RWPE2 (cell line): ENCODE results near the gene SGMS1.

Experiments used
- ATAC-seq: fragments of 200-7000 bp; cut with Tn5 transposase; 3 replicates; pipeline ENCODE4 v1.9.1; 2021; ENCODE audit warnings: low read depth
- DNase-seq: peaks from one replicate; pipeline ENCODE4 v3.0.0-alpha.2; 2020; ENCODE audit warnings: low spot score
- H3K27ac ChIP-seq: fragments of 450-650 bp; 2 replicates; pipeline ENCODE4 v1.5.1; 2017; ENCODE audit warnings: mild to moderate bottlenecking; ENCODE audit not compliant: poor library complexity, severe bottlenecking
- H3K27me3 ChIP-seq: fragments of 250-450 bp; sonication (Bioruptor Pico); 2 replicates; pipeline ENCODE4 v1.5.1; 2021; ENCODE audit warnings: mild to moderate bottlenecking, moderate library complexity; ENCODE audit not compliant: insufficient read depth, poor library complexity, severe bottlenecking
- H3K36me3 ChIP-seq: fragments of 250-450 bp; sonication (Bioruptor Pico); 2 replicates; pipeline ENCODE4 v1.5.1; 2020; ENCODE audit warnings: low read depth, mild to moderate bottlenecking, moderate library complexity
- H3K4me1 ChIP-seq: fragments of 250-450 bp; sonication (Bioruptor Pico); 2 replicates; pipeline ENCODE4 v1.5.1; 2021; ENCODE audit warnings: mild to moderate bottlenecking, moderate library complexity; ENCODE audit not compliant: insufficient read depth, poor library complexity, severe bottlenecking
- H3K4me3 ChIP-seq: fragments of 250-450 bp; sonication (Bioruptor Pico); 2 replicates; pipeline ENCODE4 v1.5.1; 2021; ENCODE audit warnings: mild to moderate bottlenecking, moderate library complexity; ENCODE audit not compliant: severe bottlenecking
- H3K9me3 ChIP-seq: fragments of 250-450 bp; sonication (Bioruptor Pico); 2 replicates; pipeline ENCODE4 v1.5.1; 2021; ENCODE audit warnings: mild to moderate bottlenecking, moderate library complexity; ENCODE audit not compliant: severe bottlenecking
- TF ChIP-seq, protein P1 (sequence below): fragments of 450-650 bp; IDR thresholded peaks from one replicate; pipeline ENCODE4 v1.5.1; 2017; ENCODE audit warnings: mild to moderate bottlenecking, moderate library complexity; ENCODE audit not compliant: poor library complexity, severe bottlenecking

The SGMS1 gene

DNA sequence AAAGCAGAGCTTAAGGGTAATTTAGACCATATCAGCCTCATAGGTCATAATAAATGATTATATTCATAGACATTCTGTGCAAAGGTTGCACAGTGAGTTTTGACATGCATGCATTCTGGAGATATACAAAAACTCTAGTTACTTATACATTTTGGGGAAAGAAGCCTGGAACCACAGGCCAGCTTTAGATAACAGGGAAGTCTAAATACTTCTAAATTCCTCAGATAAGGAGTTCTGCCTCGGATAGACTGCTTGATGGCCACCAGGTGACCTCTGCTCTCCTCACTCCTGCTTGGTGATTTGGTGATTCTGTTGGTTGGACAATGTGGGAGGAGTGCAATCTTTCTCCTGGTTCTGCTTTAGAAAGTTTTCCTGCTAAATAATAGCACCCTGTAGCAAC is 77.9 kb downstream of the SGMS1 start:
- H3K36me3 ChIP-seq, result no peaks in the 10 kb centered on the region
- no peaks in the 10 kb centered on the region for H3K27me3 ChIP-seq
- H3K4me3 ChIP-seq, result no peak overlapping the region
- H3K4me1 ChIP-seq, result no peaks in the 10 kb centered on the region
- ATAC-seq (no peak), DNase-seq (no peak)
- no peak overlapping the region for H3K27ac ChIP-seq
- TF ChIP-seq, protein P1, sequence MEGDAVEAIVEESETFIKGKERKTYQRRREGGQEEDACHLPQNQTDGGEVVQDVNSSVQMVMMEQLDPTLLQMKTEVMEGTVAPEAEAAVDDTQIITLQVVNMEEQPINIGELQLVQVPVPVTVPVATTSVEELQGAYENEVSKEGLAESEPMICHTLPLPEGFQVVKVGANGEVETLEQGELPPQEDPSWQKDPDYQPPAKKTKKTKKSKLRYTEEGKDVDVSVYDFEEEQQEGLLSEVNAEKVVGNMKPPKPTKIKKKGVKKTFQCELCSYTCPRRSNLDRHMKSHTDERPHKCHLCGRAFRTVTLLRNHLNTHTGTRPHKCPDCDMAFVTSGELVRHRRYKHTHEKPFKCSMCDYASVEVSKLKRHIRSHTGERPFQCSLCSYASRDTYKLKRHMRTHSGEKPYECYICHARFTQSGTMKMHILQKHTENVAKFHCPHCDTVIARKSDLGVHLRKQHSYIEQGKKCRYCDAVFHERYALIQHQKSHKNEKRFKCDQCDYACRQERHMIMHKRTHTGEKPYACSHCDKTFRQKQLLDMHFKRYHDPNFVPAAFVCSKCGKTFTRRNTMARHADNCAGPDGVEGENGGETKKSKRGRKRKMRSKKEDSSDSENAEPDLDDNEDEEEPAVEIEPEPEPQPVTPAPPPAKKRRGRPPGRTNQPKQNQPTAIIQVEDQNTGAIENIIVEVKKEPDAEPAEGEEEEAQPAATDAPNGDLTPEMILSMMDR, result no peak
- H3K9me3 ChIP-seq, result no peaks in the 10 kb centered on the region

DNA sequence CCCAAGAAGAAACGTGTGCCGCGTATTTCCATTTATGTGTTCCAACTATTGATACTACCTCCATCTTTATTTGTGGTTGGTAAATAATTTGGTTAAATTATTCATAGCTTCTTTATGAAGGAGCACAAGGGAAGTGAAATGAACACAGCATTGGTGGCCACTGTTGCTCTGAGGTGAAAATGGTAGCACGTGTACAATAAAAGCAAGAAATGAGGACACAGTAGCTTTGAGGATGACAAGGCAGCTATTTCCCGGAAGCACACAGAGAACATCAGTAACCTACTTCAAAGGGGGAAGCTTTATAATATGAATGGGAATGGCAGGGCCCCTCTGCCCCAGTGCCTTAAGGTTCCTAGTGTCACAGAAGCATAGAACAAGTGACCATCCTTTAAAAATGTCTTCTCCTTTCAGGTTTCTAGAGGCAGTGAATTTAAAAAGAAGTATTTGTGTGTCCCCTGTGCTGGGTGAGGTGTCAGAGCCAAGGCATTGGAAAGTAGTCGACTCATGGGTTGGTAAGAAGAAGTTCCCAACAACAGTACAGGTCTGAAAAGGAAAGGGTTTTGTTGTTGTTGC is 78.8 kb downstream of the SGMS1 start:
- H3K27me3 ChIP-seq, result no peaks in the 10 kb centered on the region
- no peaks in the 10 kb centered on the region for H3K36me3 ChIP-seq
- H3K4me3 ChIP-seq, result no peak overlapping the region
- H3K4me1 ChIP-seq, result no peaks in the 10 kb centered on the region
- TF ChIP-seq, protein P1, result no peak
- DNase-seq (no peak), ATAC-seq (no peak)
- H3K27ac ChIP-seq, result no peak overlapping the region
- no peaks in the 10 kb centered on the region for H3K9me3 ChIP-seq

DNA sequence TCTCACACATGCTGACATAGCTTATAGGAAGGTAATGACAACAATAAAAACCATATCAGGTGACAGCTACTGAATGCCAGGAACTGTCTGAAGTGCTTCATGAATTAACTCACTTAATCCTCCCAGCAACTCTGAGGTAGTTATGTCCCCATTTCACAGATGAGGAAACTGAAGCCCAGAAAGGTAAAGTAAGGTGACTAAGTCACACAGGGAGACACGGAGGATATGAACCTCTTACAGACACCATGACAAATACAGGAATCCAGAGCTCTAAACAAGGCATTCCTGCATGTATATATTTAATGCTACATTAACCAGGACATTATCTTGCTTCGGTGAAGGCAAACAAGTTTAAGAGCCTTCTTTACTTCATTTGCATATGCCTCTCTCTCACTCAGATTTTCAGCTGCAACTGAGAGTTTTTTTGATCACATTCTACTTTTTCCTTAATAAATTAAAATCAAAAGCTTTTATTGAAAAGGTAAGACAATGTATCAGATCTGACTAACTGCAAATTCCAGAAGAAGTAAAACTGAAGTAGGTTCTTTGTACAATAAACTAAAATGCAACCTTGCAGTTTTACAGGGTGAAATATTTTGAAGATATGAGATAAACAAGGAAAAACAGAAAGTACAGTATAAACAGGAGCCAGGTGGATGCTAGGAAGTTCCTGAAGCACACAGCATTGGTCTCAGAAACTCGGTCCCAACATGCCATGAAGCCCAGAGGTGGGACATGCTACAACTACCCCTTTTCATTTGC is 79.5 kb downstream of the SGMS1 start:
- ATAC-seq, result no peak
- H3K27ac ChIP-seq, result no peak overlapping the region
- no peaks in the 10 kb centered on the region for H3K27me3 ChIP-seq
- no peak overlapping the region for H3K4me3 ChIP-seq
- DNase-seq, result no peak
- no peaks in the 10 kb centered on the region for H3K4me1 ChIP-seq
- no peaks in the 10 kb centered on the region for H3K9me3 ChIP-seq
- H3K36me3 ChIP-seq, result no peaks in the 10 kb centered on the region
- TF ChIP-seq, protein P1, result no peak

DNA sequence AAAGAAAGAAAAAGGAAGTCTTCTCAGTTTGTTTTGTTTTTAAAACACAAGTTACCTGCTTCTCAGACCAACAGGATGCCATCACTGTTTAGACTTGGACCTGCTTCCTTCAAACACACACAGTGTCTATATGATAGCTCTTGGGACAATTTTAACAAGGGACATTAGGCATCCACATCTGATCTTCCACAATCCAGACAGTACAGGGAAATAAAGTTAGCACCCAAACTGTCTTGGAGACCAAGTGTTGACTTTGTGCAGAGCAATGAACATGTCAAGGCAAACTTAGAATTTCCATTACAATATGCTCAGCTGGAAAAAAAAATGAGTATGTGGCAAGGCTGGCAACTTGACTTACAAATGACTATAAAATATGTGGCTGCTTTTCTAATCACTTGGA is 80.9 kb downstream of the SGMS1 start:
- Histone ChIP-seq H3K4me3 (no peak overlapping the region), H3K36me3 (no peaks in the 10 kb centered on the region), H3K4me1 (no peaks in the 10 kb centered on the region), H3K27ac (no peak overlapping the region), H3K27me3 (no peaks in the 10 kb centered on the region), H3K9me3 (no peaks in the 10 kb centered on the region)
- no peak for DNase-seq
- TF ChIP-seq, protein P1, result no peak
- no peak for ATAC-seq

DNA sequence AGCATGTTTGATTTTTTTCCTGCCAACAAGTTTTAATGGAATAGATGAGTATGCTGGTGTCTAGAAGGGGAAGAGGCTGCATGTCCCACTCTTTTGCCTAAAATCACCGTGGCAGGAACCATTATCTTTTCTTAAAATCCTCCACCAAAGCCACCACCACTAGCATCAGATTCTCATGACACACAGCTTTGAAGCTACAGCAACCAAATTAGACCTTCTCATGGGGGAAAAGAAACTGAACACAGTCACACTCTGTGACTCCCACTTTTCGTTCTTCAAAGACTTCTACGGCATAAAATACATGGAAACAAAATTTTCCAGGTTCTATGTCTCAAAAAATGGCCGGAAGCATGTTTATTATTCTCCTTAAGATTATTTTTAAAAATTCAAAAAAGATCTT is 81.8 kb downstream of the SGMS1 start:
- ATAC-seq, result no peak
- no peaks in the 10 kb centered on the region for H3K4me1 ChIP-seq
- H3K27ac ChIP-seq, result no peak overlapping the region

More for the DNA sequence above, 81.8 kb downstream of the SGMS1 start:
- Histone ChIP-seq H3K27me3 (no peaks in the 10 kb centered on the region), H3K9me3 (no peaks in the 10 kb centered on the region), H3K4me3 (no peak overlapping the region), H3K36me3 (no peaks in the 10 kb centered on the region)
- TF ChIP-seq, protein P1, result no peak
- DNase-seq, result no peak
